HL-60 (cell line): ENCODE data around the gene SIGLEC9.

Experiments
- GABPA ChIP-seq: IDR thresholded peaks from 2 replicates; pipeline ENCODE4 v1.6.1; 2012; ENCODE audit warnings: low read depth
- SPI1 ChIP-seq: IDR thresholded peaks from 2 replicates; pipeline ENCODE4 v1.6.1; 2012; ENCODE audit warnings: low read depth, mild to moderate bottlenecking, borderline replicate concordance
- TF ChIP-seq, protein P1 (sequence below): IDR thresholded peaks from one replicate; pipeline ENCODE4 v1.5.1; 2011; ENCODE audit warnings: low read length, control low read depth, inconsistent platforms; ENCODE audit not compliant: insufficient read depth

DNA sequence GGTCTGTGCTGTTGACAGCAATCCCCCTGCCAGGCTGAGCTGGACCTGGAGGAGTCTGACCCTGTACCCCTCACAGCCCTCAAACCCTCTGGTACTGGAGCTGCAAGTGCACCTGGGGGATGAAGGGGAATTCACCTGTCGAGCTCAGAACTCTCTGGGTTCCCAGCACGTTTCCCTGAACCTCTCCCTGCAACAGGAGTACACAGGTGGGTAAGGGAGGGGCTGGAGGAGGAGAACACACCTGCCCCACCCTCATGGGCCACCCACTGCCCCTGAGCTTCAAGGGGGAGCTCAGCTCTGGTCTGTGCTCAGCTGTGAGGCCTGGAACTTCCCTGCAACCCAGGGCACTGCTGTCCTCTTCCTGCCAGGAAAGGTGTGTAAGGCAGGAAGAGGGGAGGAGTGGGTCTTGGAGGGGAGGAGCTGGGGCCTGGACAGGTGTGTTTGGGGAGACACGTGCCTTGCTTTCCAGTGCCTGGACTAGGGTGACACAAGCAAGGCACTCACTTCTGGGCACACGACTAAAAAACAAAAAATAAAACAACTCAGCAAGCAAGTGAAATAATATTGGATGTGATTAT, 21.3 kb downstream of the SIGLEC9 start:
- no peak for TF ChIP-seq GABPA
- TF ChIP-seq, protein P1, sequence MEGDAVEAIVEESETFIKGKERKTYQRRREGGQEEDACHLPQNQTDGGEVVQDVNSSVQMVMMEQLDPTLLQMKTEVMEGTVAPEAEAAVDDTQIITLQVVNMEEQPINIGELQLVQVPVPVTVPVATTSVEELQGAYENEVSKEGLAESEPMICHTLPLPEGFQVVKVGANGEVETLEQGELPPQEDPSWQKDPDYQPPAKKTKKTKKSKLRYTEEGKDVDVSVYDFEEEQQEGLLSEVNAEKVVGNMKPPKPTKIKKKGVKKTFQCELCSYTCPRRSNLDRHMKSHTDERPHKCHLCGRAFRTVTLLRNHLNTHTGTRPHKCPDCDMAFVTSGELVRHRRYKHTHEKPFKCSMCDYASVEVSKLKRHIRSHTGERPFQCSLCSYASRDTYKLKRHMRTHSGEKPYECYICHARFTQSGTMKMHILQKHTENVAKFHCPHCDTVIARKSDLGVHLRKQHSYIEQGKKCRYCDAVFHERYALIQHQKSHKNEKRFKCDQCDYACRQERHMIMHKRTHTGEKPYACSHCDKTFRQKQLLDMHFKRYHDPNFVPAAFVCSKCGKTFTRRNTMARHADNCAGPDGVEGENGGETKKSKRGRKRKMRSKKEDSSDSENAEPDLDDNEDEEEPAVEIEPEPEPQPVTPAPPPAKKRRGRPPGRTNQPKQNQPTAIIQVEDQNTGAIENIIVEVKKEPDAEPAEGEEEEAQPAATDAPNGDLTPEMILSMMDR: no peak
- no peak for TF ChIP-seq SPI1
